Ishikawa (cell line): ENCODE data around the gene ASNSD1.
A peak's percentile ranks its signal among the peaks of the same experiment; 100 is the strongest.

Source experiments
- CEBPB ChIP-seq: IDR thresholded peaks from 2 replicates; pipeline ENCODE4 v1.6.1; 2012
- CREB1 ChIP-seq: IDR thresholded peaks from 2 replicates; pipeline ENCODE4 v1.6.1; 2012; ENCODE audit warnings: low read depth
- EGR1 ChIP-seq: IDR thresholded peaks from 2 replicates; pipeline ENCODE4 v1.6.1; 2012
- EP300 ChIP-seq: IDR thresholded peaks from 2 replicates; pipeline ENCODE4 v1.6.1; 2012; ENCODE audit warnings: borderline replicate concordance
- FOXM1 ChIP-seq: IDR thresholded peaks from 2 replicates; pipeline ENCODE4 v1.6.1; 2012; ENCODE audit warnings: low read depth, borderline replicate concordance
- NFIC ChIP-seq: IDR thresholded peaks from 2 replicates; pipeline ENCODE4 v1.6.1; 2012
- RAD21 ChIP-seq: IDR thresholded peaks from 2 replicates; pipeline ENCODE4 v1.6.1; 2012; ENCODE audit warnings: low read depth
- TAF1 ChIP-seq: IDR thresholded peaks from 2 replicates; pipeline ENCODE4 v1.6.1; 2012; ENCODE audit warnings: low read depth, mild to moderate bottlenecking
- TCF12 ChIP-seq: IDR thresholded peaks from 2 replicates; pipeline ENCODE4 v1.6.1; 2012; ENCODE audit warnings: low read depth
- TEAD4 ChIP-seq: IDR thresholded peaks from 2 replicates; pipeline ENCODE4 v1.6.1; 2012
- YY1 ChIP-seq: IDR thresholded peaks from 2 replicates; pipeline ENCODE4 v1.6.1; 2012; ENCODE audit warnings: low read depth
- ZBTB7A ChIP-seq: IDR thresholded peaks from 2 replicates; pipeline ENCODE4 v1.6.1; 2012; ENCODE audit warnings: low read depth
- TF ChIP-seq, protein P1 (sequence below): IDR thresholded peaks from 2 replicates; pipeline ENCODE4 v1.6.1; 2012
- TF ChIP-seq, protein P2 (sequence below): IDR thresholded peaks from 2 replicates; pipeline ENCODE4 v1.6.1; 2012
- TF ChIP-seq, protein P3 (sequence below): IDR thresholded peaks from 2 replicates; pipeline ENCODE4 v1.6.1; 2012; ENCODE audit warnings: low read depth, mild to moderate bottlenecking

Gene ASNSD1

DNA sequence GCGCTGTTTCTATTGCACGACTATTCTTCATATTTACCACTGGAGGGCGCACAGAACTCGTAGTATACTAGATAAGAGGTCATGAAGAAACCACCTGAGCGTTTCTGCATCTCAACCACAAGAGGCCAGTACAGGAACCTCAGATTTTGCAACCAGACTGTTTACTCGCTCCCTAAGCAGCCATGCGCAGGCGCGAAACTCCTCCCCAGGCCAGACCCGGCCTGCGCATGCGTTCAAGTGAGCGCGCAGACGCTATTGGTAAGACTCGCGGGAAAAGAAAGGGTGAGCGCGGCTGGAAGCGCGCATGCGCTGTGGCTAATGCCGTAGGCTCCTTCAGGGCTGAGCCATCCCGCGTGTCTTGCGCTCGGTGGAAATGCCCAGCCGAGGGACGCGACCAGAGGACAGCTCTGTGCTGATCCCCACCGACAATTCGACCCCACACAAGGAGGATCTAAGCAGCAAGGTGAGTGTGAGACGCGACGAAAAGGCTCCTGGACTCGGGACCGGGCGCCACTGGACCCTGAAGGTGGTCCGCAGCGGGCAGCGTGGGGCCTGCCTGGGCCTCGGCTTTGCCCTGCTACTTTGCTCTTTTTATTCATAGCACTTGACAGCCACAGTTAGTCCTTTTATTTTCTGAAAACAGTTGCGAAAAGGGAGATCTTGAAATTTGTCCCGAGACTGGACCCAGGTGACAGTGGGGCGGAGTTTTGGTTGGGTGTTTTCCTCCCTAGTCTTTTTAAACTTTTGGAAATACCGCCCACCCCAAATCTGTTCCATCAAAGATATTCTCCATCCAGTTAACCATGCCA, at the start of gene ASNSD1:
Gene ASNSD1 (plus strand): TSS at position 312 of the 809 bp plus-strand sequence. CDS start 4,674 bp downstream, outside the sequence.
- TF ChIP-seq RAD21 (peak; percentile 91), FOXM1 (no peak), TAF1 (peak; percentile 86), TEAD4 (peak; percentile 52; the same call in 1 of the 2 replicates), EP300 (no peak), CREB1 (no peak), YY1 (no peak), ZBTB7A (no peak), CEBPB (peak; percentile 90), TCF12 (no peak), NFIC (no peak)
- TF ChIP-seq, protein P1, sequence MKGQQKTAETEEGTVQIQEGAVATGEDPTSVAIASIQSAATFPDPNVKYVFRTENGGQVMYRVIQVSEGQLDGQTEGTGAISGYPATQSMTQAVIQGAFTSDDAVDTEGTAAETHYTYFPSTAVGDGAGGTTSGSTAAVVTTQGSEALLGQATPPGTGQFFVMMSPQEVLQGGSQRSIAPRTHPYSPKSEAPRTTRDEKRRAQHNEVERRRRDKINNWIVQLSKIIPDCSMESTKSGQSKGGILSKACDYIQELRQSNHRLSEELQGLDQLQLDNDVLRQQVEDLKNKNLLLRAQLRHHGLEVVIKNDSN = no peak
- TF ChIP-seq, protein P2, sequence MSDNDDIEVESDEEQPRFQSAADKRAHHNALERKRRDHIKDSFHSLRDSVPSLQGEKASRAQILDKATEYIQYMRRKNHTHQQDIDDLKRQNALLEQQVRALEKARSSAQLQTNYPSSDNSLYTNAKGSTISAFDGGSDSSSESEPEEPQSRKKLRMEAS = peak; percentile 90
- TF ChIP-seq, protein P3, sequence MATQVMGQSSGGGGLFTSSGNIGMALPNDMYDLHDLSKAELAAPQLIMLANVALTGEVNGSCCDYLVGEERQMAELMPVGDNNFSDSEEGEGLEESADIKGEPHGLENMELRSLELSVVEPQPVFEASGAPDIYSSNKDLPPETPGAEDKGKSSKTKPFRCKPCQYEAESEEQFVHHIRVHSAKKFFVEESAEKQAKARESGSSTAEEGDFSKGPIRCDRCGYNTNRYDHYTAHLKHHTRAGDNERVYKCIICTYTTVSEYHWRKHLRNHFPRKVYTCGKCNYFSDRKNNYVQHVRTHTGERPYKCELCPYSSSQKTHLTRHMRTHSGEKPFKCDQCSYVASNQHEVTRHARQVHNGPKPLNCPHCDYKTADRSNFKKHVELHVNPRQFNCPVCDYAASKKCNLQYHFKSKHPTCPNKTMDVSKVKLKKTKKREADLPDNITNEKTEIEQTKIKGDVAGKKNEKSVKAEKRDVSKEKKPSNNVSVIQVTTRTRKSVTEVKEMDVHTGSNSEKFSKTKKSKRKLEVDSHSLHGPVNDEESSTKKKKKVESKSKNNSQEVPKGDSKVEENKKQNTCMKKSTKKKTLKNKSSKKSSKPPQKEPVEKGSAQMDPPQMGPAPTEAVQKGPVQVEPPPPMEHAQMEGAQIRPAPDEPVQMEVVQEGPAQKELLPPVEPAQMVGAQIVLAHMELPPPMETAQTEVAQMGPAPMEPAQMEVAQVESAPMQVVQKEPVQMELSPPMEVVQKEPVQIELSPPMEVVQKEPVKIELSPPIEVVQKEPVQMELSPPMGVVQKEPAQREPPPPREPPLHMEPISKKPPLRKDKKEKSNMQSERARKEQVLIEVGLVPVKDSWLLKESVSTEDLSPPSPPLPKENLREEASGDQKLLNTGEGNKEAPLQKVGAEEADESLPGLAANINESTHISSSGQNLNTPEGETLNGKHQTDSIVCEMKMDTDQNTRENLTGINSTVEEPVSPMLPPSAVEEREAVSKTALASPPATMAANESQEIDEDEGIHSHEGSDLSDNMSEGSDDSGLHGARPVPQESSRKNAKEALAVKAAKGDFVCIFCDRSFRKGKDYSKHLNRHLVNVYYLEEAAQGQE = no peak

DNA sequence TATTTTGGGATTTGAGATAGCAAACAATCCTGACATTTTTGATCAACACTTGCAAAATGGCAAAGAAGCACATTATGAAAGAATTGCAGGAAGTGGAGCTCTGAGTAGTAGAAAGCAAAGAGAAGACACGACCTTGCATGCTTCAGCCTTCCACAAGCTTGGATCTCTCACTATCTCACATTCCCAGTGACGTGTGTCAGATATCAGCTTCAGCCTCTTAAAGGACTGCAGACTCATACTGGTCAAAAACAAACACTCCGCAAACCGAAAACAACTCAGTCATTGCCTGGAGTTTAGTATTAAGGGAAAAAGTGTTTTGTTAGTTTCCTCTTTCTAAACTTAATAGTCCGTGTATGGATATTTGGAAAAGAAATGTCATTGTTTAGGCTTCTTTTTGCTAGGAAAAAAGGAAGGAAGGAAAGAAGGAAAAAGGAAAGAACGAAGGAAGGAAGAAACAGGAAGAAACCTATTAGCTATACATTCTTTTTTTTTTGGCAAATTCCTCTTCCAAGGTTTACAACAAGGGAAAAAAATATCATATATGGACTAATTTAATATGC, 48.1 kb upstream of the ASNSD1 start:
- TF ChIP-seq EGR1 (no peak), TCF12 (no peak), TAF1 (no peak), YY1 (no peak), ZBTB7A (no peak)

DNA sequence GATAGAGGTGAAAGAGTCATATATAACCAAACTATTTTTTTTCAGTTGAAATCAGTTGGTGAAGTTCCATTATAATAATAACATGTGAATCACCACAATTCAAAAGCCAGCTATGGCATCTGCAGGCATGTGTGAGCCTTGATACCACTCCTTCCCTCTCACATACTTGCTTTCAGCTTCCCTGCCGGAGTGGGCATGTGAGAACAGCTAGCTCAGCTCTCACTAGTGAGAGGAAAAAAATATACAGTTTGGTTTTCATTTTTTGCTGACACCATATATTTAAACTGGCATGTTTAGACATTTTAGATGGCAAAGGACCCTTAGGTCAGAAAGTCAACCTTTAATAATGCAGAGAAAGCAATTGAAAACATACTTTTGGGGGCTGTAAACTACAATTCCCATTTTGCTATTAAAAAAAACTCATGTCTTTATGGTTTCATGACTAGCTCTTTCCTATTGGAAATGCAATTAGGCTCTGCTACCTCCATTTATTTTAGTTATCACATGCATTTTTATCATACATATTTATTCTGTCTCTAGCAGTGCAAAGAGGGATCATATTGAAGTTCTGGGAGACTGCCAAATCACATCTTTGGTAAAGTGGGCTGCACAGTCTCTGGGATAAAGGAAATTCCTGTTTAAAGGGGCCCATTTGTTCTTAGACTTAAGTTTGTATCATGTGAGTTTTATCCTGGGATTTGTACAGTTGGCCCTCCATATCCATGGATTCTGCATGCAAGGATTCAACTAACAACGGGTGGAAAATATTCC, 47.4 kb upstream of the ASNSD1 start:
- TF ChIP-seq, protein P2 = no peak
- TF ChIP-seq YY1 (no peak), TCF12 (no peak), CREB1 (no peak), NFIC (no peak), TAF1 (no peak), RAD21 (no peak), ZBTB7A (no peak), TEAD4 (no peak), EP300 (no peak), CEBPB (no peak), EGR1 (no peak), FOXM1 (no peak)
- TF ChIP-seq, protein P3 = no peak
- TF ChIP-seq, protein P1 = no peak

DNA sequence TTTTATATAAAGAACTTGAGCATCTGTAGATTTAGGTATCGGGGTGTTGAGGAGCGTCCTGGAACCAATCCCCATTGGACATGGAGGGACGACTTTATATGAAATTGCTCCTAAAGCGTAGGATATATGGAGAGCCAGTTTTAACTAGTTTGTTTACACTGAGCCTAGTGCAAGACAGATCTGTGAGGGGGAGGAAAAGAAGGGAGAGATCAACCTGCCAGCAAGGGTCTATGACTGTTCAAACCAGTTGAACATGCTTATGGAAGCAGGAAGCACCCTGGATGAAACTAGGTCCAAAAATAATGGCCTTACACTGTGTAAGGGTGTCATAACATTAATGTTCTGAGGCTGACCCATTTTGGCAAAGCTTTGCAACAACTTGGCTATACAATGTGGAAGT, 46.7 kb upstream of the ASNSD1 start:
- no peak for TF ChIP-seq CEBPB
- TF ChIP-seq FOXM1 = no peak
- TF ChIP-seq NFIC = no peak
- TF ChIP-seq TCF12 = no peak
- TF ChIP-seq RAD21 = no peak
- no peak for TF ChIP-seq TAF1
- TF ChIP-seq, protein P2 = no peak
- TF ChIP-seq EGR1 = no peak
- TF ChIP-seq TEAD4 = no peak
- no peak for TF ChIP-seq ZBTB7A
- TF ChIP-seq, protein P1 = no peak
